Measurements from ENCODE around the gene GART.

- TF ChIP-seq CTCF (conservative IDR thresholded peaks at IDR 0.05; ENCODE audit: low read length) (peak; percentile 28; the same call in 1 of the 2 replicates), EZH2phosphoT487 (IDR thresholded peaks at IDR 0.05; ENCODE audit: borderline replicate concordance, low read depth, low read length) (no peak)
These were observed 46.0 kb upstream of the GART start for GRCh38 chr21:33587792-33588484.

Measured in OCI-LY7 (cell line).